KOPT-K1 (cell line): ENCODE data around the gene EHBP1L1.

Experiments used
- H3K27ac ChIP-seq: fragments of 200-600 bp; sonication (generic); 2 replicates; pipeline ENCODE4 v1.5.1; 2016; ENCODE audit warnings: antibody characterized with exemption, mild to moderate bottlenecking, low read depth, low read length; ENCODE audit not compliant: poor library complexity, severe bottlenecking
- H3K36me3 ChIP-seq: fragments of 200-600 bp; sonication (generic); 2 replicates; pipeline ENCODE4 v1.5.1; 2017; ENCODE audit warnings: antibody characterized with exemption, mild to moderate bottlenecking, low read length, moderate library complexity; ENCODE audit not compliant: insufficient read depth
- H3K9me3 ChIP-seq: fragments of 200-600 bp; sonication (generic); 2 replicates; pipeline ENCODE4 v1.5.1; 2017; ENCODE audit warnings: antibody characterized with exemption, low read length, mild to moderate bottlenecking; ENCODE audit not compliant: insufficient read depth, poor library complexity, severe bottlenecking

EHBP1L1 gene

GRCh38 chr11:65575568-65576231, at the start of gene EHBP1L1:
TSS of gene EHBP1L1 (plus strand) at chr11:65576053. CDS start at chr11:65576303, 250 bp downstream.
- peaks cover 18% of the 10 kb centered on the region for H3K36me3 ChIP-seq
- peak within 1 kb of the TSS; percentile 77 for H3K27ac ChIP-seq
- H3K9me3 ChIP-seq: no peaks in the 10 kb centered on the region

- H3K9me3 ChIP-seq: no peaks in the 10 kb centered on the region
- H3K27ac ChIP-seq: no peak overlapping the region
- H3K36me3 ChIP-seq: peaks cover 33% of the 10 kb centered on the region
These were observed 49.1 kb upstream of the EHBP1L1 start for GRCh38 chr11:65526744-65527143.

- Histone ChIP-seq H3K36me3 (peaks cover 52% of the 10 kb centered on the region), H3K27ac (no peak overlapping the region), H3K9me3 (no peaks in the 10 kb centered on the region)
These were observed 47.0 kb upstream of the EHBP1L1 start for GRCh38 chr11:65528819-65529350.

DNA sequence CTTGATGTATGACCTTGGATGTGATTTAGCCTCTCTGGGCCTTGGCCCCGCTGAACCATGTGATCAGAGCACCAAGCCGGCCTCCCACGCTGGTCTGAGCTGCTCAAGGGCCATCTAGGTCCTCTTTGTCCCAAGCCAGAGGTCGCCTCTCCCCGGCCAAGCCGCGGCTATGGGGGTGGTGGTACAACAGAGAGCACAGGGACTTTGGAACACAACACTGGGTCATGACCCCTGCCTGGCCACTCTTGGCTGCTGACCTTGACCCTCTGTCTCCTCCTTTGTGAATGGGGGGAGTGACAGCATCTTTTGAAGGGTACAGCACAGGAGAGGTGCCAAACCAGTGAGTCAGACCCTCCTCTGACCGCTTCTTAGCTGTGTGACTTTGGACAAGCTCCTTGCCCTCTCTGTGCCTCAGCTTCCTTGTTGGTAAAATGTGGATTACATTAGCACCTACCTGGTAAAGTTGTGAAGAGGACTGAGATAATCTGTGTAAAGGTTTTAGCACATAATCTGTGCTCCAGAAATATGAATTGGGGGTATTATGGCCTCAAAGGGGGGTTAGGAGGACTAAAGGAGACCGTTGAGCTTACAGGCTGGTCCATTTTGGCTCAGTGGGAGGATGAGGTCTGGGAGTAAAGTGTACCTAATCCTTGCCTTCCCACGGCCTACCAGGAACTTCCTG, 46.2 kb upstream of the EHBP1L1 start:
- H3K9me3 ChIP-seq: no peaks in the 10 kb centered on the region
- H3K36me3 ChIP-seq: peaks cover 52% of the 10 kb centered on the region
- peak overlapping the region; percentile 8 for H3K27ac ChIP-seq

GRCh38 chr11:65530157-65530496, 45.7 kb upstream of the EHBP1L1 start:
- Histone ChIP-seq H3K9me3 (no peaks in the 10 kb centered on the region), H3K27ac (peak overlapping the region; percentile 8), H3K36me3 (peaks cover 56% of the 10 kb centered on the region)

DNA sequence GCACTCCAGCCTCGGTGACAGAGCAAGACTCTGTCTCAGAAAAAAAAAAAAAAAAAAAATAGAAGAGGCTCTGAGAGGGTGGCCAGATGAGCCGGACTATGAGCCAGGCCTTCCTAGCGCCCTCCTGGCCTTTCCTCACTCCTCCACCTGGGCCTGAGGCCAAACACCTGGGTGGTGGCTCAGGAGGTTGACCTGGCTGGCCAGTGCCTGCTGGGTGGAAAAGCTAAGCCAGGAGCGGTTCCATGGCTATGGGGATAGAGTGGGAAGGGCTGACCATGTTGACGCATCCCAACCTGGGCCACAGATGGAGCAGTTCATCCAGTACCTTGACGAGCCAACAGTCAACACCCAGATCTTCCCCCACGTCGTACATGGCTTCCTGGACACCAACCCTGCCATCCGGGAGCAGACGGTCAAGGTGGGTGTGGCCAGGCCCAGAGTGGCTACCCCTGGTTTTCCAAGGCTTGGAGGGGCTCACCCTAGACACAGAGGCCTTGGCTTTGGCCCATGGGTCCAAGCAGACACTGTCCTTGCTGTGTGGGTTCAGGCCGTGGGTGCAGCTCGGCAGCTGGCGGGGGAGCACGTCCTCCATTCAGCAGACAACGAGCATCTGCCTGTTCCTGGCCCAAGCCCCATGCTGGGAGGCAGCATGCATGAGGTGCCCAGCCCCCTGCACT, 43.3 kb upstream of the EHBP1L1 start:
- no peak overlapping the region for H3K27ac ChIP-seq
- H3K9me3 ChIP-seq: no peaks in the 10 kb centered on the region
- H3K36me3 ChIP-seq: peaks cover 57% of the 10 kb centered on the region

- Histone ChIP-seq H3K36me3 (peaks cover 65% of the 10 kb centered on the region), H3K27ac (no peak overlapping the region)
These were observed 40.8 kb upstream of the EHBP1L1 start for GRCh38 chr11:65535102-65535501.

DNA sequence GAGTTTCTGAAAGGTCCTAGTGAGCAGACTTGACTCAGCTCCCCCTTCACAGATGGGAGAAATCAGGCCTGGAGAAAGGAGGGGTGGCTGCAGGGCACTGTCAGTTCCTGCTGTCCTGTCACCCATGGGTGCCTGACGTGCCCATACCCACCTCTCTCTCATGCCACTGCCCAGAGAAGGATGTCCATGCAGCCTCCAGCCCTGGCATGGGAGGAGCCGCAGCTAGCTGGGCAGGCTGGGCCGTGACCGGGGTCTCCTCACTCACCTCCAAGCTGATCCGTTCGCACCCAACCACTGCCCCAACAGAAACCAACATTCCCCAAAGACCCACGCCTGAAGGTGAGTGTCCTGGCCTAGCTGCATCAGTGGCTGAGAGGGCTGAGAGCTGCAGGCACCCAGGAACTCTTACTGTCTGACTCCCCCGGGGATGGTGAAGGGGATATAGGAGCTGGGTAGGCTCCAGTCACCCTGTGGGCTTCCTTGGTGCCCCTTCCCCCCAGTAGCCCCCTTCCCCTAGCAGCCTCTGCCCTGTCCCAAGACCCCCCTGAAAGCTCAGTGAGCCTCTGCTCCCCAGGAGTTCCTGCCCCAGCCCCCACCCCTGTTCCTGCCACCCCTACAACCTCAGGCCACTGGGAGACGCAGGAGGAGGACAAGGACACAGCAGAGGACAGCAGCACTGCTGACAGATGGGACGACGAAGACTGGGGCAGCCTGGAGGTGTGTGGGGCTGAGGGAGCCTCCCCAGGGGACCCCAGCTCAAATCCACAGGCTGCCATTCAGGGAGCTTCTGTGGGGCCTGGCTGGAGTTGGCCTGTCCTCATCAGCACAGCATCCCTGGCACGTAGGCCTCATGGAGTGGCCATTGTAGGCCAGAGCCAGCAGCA, 39.2 kb upstream of the EHBP1L1 start:
- Histone ChIP-seq H3K36me3 (peaks cover 50% of the 10 kb centered on the region), H3K27ac (no peak overlapping the region), H3K9me3 (no peaks in the 10 kb centered on the region)

More at GRCh38 chr11:65535102-65535501, 40.8 kb upstream of the EHBP1L1 start:
- H3K9me3 ChIP-seq: no peaks in the 10 kb centered on the region

DNA sequence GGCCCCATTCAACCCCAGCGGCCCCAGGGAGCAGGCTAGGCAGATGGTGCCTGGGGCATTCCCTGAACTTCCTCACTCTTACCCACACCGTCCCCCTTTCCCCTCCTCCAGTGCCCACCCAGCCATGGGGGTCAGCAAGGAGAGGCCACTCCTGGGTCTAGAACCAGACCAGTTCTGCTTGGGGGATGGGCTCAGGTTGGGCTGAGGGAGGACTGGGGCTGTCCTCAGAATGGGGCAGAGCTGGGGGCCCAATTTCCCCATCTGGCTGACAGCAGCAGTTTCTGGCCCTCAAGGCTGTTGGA, 38.6 kb upstream of the EHBP1L1 start:
- Histone ChIP-seq H3K27ac (no peak overlapping the region), H3K36me3 (peaks cover 46% of the 10 kb centered on the region), H3K9me3 (no peaks in the 10 kb centered on the region)

DNA sequence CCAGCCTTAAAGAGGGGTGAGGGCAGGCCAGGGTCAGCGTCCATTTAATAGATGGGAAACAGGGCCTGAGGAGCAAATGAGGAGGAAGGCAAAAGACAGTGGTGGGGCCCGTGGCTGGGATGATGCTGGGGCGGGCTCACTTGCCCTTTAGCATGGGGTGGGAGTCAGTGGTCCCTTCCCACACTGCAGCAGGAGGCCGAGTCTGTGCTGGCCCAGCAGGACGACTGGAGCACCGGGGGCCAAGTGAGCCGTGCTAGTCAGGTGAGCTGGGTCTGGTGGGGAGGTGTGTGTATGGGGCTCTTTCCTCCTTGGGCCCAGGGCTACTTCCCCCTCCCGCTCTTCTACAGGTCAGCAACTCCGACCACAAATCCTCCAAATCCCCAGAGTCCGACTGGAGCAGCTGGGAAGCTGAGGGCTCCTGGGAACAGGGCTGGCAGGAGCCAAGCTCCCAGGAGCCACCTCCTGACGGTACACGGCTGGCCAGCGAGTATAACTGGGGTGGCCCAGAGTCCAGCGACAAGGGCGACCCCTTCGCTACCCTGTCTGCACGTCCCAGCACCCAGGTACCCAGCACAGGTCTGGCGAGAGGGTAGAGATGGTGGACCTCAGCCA, 38.1 kb upstream of the EHBP1L1 start:
- Histone ChIP-seq H3K36me3 (peaks cover 41% of the 10 kb centered on the region), H3K27ac (no peak overlapping the region), H3K9me3 (no peaks in the 10 kb centered on the region)

GRCh38 chr11:65538232-65538914, 37.5 kb upstream of the EHBP1L1 start:
- H3K36me3 ChIP-seq: peaks cover 34% of the 10 kb centered on the region
- H3K27ac ChIP-seq: no peak overlapping the region
- H3K9me3 ChIP-seq: no peaks in the 10 kb centered on the region

- Histone ChIP-seq H3K27ac (no peak overlapping the region), H3K36me3 (peaks cover 30% of the 10 kb centered on the region)
These were observed 36.7 kb upstream of the EHBP1L1 start for GRCh38 chr11:65538915-65539743.

DNA sequence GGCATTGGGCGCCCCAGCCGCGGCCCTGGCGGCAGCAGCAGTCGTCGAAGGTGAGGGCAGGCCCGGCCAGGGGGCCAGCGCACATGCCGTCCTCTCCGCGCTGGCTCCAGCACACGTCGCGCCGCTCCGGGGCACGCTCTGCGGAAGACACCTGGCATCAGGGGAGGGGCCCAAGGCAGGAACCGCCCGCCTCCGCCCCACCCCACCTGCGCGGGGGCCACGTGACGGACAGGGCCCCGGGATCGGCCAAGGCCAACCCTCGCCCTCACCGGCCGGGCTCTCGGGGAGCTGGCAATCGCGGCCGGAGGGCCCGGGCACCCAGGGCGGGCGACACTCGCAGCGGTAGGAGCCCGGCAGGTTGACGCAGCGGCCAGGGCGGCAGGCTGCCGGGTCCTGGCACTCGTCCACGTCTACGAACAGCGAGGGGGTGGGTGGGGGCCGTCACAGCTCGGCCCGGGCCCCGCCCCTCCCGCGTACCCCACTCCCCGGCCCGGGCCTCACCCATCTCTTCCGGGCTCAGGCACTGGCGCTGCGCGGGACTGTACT, 36.0 kb upstream of the EHBP1L1 start:
- Histone ChIP-seq H3K36me3 (peaks cover 29% of the 10 kb centered on the region), H3K9me3 (no peaks in the 10 kb centered on the region), H3K27ac (peak overlapping the region; percentile 66)

More at GRCh38 chr11:65538915-65539743, 36.7 kb upstream of the EHBP1L1 start:
- no peaks in the 10 kb centered on the region for H3K9me3 ChIP-seq
